ENCODE measurements around the gene AP5Z1. TPM values are rescaled to one million over a fixed set of nuclear protein-coding genes. Genes with fewer than 3 reads are reported as not detected.
A peak's percentile ranks its signal among the peaks of the same experiment; 100 is the strongest.

Gene AP5Z1
- total RNA-seq, 1 donor from 2014 or later, result 13.4 TPM

DNA sequence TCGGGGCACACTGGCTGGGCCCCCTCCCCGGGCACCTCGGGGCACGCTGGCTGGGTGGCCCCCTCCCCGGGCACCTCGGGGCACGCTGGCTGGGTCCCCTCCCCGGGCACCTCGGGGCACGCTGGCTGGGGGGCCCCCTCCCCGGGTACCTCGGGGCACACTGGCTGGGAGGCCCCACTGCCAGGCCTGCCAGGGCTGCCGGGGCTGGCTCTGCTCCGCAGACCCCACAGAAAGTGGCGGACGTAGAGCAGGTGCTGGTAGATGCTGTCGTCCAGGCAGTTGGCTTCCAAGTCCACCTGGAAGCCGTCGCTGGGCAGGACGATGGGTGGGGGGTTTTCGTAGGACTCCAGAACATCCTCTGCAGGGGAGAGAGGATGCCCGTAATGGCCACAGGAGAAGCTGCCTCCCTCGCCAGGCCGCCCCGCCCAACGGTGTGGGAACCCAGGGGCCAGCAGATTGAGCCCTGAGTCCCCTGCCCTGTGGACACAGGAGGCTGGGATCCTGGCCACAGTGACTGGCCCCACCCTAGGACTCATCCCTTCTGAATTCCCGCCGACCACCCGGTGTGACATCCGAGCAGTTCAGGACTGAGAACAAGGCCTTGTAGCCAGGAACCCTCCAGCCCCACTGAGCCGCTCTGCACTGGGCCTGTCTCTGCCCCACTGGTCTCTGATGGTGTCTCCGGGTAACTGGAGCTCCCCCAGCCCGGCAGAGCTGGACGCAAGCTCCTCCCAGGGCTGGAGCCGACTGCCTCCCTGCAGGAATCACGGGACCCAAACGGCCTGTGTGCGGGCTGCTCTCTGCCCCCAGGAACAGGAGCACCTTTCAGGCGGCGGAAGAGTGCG lies 28.2 kb downstream of the AP5Z1 start:
- Histone ChIP-seq H3K4me1 (peaks cover 21% of the 10 kb centered on the region), H3K36me3 (no peaks in the 10 kb centered on the region), H3K9me3 (replicated peaks) (no peaks in the 10 kb centered on the region), H3K27ac (replicated peaks) (no peak overlapping the region), H3K27me3 (ENCODE audit: low read depth) (no peaks in the 10 kb centered on the region), H3K4me3 (no peak overlapping the region)
- TF ChIP-seq, protein P1, sequence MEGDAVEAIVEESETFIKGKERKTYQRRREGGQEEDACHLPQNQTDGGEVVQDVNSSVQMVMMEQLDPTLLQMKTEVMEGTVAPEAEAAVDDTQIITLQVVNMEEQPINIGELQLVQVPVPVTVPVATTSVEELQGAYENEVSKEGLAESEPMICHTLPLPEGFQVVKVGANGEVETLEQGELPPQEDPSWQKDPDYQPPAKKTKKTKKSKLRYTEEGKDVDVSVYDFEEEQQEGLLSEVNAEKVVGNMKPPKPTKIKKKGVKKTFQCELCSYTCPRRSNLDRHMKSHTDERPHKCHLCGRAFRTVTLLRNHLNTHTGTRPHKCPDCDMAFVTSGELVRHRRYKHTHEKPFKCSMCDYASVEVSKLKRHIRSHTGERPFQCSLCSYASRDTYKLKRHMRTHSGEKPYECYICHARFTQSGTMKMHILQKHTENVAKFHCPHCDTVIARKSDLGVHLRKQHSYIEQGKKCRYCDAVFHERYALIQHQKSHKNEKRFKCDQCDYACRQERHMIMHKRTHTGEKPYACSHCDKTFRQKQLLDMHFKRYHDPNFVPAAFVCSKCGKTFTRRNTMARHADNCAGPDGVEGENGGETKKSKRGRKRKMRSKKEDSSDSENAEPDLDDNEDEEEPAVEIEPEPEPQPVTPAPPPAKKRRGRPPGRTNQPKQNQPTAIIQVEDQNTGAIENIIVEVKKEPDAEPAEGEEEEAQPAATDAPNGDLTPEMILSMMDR (IDR thresholded peaks at IDR 0.05; ENCODE audit: borderline replicate concordance), result no peak
- intact Hi-C loops (cut with micrococcal nuclease), result no loop called here
- no peak for DNase-seq

DNA sequence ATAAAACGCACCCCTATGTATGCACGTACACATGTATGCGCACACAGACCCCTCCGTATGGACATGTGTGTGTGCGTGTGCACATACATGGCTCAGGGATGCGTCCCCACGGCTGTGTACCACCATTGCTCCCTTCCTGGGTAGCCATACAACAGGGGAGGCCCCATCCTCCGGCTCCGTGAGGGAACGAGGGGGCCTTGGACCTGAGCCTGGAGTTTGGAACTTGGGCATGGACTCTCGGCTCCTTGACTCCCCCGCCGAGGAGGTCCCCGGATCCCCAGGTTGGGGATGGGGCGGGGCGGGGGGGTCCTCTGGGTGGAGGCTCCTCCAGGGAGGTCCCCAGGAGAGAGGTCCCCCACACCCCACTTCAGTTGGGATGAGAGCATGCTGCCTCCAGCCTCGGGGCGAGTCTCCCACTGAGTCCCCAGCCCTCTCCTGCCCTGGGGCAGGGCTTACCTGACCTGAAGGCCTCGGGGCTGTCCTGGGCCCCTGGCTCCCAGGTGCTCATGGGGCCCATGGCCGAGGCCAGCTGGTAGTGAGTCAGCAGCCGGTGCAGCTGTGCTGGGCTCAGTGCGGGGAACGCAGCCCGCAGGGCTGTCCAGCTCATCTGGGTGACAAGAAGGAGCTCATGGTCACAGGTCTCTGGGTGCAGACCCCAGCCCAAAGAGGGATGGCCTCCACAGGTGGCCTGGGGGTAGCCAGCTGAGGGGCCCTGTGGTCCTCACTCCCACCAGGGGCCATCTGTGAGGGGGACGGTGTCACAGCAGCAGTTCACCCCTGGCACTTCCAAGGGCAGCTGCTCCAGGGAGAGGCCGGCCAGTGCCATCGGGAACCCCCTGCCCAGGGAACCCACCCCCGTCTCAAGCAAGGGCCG lies 29.9 kb downstream of the AP5Z1 start:
- intact Hi-C loops (cut with micrococcal nuclease), result no loop called here
- no peak overlapping the region for H3K4me3 ChIP-seq
- H3K4me1 ChIP-seq, result peaks cover 5% of the 10 kb centered on the region
- TF ChIP-seq, protein P1 (IDR thresholded peaks at IDR 0.05; ENCODE audit: borderline replicate concordance), result no peak
- H3K9me3 ChIP-seq (replicated peaks), result no peaks in the 10 kb centered on the region
- H3K36me3 ChIP-seq, result no peaks in the 10 kb centered on the region
- peaks cover 5% of the 10 kb centered on the region for H3K27me3 ChIP-seq (ENCODE audit: low read depth)
- no peak for DNase-seq
- no peak overlapping the region for H3K27ac ChIP-seq (replicated peaks)

DNA sequence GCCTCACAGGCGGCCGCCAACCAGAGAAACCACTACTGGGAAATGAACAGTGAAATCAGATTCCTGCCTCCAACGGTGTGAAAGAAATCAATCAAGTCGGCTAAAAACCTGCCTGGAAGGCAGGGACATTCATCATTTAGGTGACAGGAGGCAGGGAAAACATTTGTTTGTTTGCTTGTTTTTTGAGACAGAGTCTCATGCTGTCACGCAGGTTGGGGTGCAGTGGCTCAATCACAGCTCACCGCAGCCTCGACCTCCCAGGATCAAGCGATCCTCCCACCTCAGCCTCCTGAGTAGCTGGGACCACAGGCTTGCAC lies 30.5 kb downstream of the AP5Z1 start:
- Histone ChIP-seq H3K9me3 (replicated peaks) (no peaks in the 10 kb centered on the region), H3K4me1 (peaks cover 5% of the 10 kb centered on the region), H3K27ac (replicated peaks) (no peak overlapping the region), H3K27me3 (ENCODE audit: low read depth) (peaks cover 5% of the 10 kb centered on the region), H3K36me3 (no peaks in the 10 kb centered on the region), H3K4me3 (no peak overlapping the region)
- no peak for DNase-seq
- TF ChIP-seq, protein P1 (IDR thresholded peaks at IDR 0.05; ENCODE audit: borderline replicate concordance), result no peak
- intact Hi-C loops (cut with micrococcal nuclease), result no loop called here

DNA sequence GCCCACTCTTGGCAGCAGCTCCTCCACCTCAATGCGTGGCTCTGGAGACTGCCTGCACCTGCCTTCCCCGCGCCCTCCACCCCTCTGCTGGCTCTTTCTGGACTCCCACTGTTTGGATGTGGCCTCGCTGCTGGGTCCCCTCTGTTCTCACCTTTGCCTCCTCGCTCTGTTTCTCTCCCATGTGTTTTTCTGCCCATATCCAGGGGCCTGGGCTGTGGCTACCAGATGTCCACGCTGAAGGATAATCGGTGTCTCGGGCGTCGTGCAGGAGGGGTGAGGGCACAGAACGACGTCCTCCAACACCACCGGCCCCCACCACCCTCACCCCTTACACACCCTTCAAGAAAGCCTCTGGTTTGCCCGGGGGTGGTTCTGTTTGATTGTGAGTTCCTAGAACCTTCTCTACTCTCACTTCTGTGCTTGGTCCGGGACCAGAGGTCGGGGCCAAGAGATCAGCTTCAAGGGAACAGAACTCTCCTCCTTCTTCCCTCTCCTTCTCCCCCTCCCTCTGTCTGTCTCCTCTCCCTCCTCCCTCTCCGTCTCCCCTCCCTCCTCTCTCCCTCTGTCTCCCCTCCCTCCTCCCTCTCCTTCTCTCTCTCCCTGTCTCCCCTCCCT lies 31.7 kb downstream of the AP5Z1 start:
- Histone ChIP-seq H3K36me3 (no peaks in the 10 kb centered on the region), H3K27me3 (ENCODE audit: low read depth) (peaks cover 5% of the 10 kb centered on the region), H3K27ac (replicated peaks) (peak overlapping the region; percentile 57), H3K9me3 (replicated peaks) (no peaks in the 10 kb centered on the region), H3K4me3 (no peak overlapping the region), H3K4me1 (peaks cover 5% of the 10 kb centered on the region)
- intact Hi-C loops (cut with micrococcal nuclease), result no loop called here
- DNase-seq, result no peak
- TF ChIP-seq, protein P1 (IDR thresholded peaks at IDR 0.05; ENCODE audit: borderline replicate concordance), result no peak

DNA sequence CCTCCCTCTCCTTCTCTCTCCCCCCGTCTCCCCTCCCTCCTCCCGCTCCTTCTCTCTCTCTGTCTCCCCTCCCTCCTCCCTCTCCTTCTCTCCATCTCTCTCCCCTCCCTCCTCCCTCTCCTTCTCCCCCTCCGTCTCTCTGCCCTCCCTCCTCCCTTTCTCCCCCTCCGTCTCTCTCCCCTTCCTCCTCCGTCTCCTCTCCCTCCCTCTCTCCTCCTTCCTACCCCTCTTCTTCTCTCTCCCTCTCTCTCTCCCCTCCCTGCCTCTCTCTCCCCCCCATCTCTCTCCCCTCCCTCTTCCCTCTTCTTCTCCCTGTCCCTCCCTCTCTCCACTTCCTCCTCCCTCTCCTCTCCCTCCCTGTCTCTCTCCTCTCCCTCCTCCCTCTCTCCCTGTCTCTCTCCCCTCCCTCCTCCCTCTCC lies 32.2 kb downstream of the AP5Z1 start:
- TF ChIP-seq, protein P1 (IDR thresholded peaks at IDR 0.05; ENCODE audit: borderline replicate concordance), result no peak
- peaks cover 5% of the 10 kb centered on the region for H3K4me1 ChIP-seq
- H3K36me3 ChIP-seq, result no peaks in the 10 kb centered on the region
- DNase-seq, result no peak
- no peak overlapping the region for H3K4me3 ChIP-seq
- no peaks in the 10 kb centered on the region for H3K9me3 ChIP-seq (replicated peaks)
- H3K27ac ChIP-seq (replicated peaks), result peak overlapping the region; percentile 57
- intact Hi-C loops (cut with micrococcal nuclease), result no loop called here
- H3K27me3 ChIP-seq (ENCODE audit: low read depth), result peaks cover 5% of the 10 kb centered on the region

Data from left ventricle myocardium inferior (tissue), 1 donor.